A673 (cell line): ENCODE data around the gene IFRD2. TPM values are rescaled to one million over a fixed set of nuclear protein-coding genes. Genes with fewer than 3 reads are reported as not detected.

Source experiments
- BruUV-seq: library from RNA; stranded (reverse); fragments of 400-500 nt; replicated peaks from 2 replicates; lab custom pipeline; 2021; lab: Mats Ljungman, UMichigan
- CTCF ChIA-PET: fragments of 300-600 bp; sonication (Branson Sonifier 250); formaldehyde crosslinking; loops from one replicate; lab custom pipeline; 2022; ENCODE audit warnings: antibody characterized with exemption; lab: Charles Lee
- POLR2A ChIA-PET: fragments of 300-600 bp; sonication (Branson Sonifier 250); formaldehyde crosslinking; loops from one replicate; lab custom pipeline; 2022; ENCODE audit warnings: antibody characterized with exemption; ENCODE audit not compliant: low non-redundant PET; lab: Charles Lee
- DNase-seq: peaks from one replicate; pipeline ENCODE4 v3.0.0-alpha.2; 2015; ENCODE audit warnings: low spot score
- H3K27ac ChIP-seq: fragments of 200-600 bp; sonication (generic); 2 replicates; pipeline ENCODE4 v1.5.1; 2016; ENCODE audit warnings: mixed run types, low read depth, mild to moderate bottlenecking, mixed read lengths, antibody characterized with exemption, low read length; ENCODE audit not compliant: poor library complexity, severe bottlenecking
- H3K27me3 ChIP-seq: fragments of 200-600 bp; sonication (generic); replicated peaks from 2 replicates; pipeline ENCODE4 v1.6.1; 2017; ENCODE audit warnings: mixed run types, low read depth, mild to moderate bottlenecking, mixed read lengths, antibody characterized with exemption, low read length; ENCODE audit not compliant: insufficient read depth, poor library complexity
- H3K36me3 ChIP-seq: fragments of 200-600 bp; sonication (generic); 2 replicates; pipeline ENCODE4 v1.6.1; 2016; ENCODE audit warnings: mixed run types, mild to moderate bottlenecking, mixed read lengths, antibody characterized with exemption, low read length; ENCODE audit not compliant: insufficient read depth, poor library complexity, severe bottlenecking
- H3K4me1 ChIP-seq: fragments of 200-600 bp; sonication (generic); 2 replicates; pipeline ENCODE4 v1.6.1; 2017; ENCODE audit warnings: mixed run types, mild to moderate bottlenecking, mixed read lengths, antibody characterized with exemption, low read length; ENCODE audit not compliant: insufficient read depth, poor library complexity, severe bottlenecking
- H3K4me3 ChIP-seq: fragments of 200-600 bp; sonication (generic); 2 replicates; pipeline ENCODE4 v1.5.1; 2016; ENCODE audit warnings: low read depth, mixed run types, mild to moderate bottlenecking, mixed read lengths, low read length; ENCODE audit not compliant: poor library complexity, severe bottlenecking
- H3K9me3 ChIP-seq: fragments of 200-600 bp; sonication (generic); 2 replicates; pipeline ENCODE4 v1.6.1; 2016; ENCODE audit warnings: mixed run types, low read depth, mild to moderate bottlenecking, mixed read lengths, antibody characterized with exemption, low read length; ENCODE audit not compliant: poor library complexity, severe bottlenecking
- EZH2 ChIP-seq: fragments of 200-600 bp; sonication (generic); IDR thresholded peaks from 2 replicates; pipeline ENCODE4 v1.6.1; 2017; ENCODE audit warnings: borderline replicate concordance, low read depth, mild to moderate bottlenecking, mixed read lengths, antibody characterized with exemption, low read length; ENCODE audit not compliant: poor library complexity, severe bottlenecking
- intact Hi-C: fragments of 100-400 bp; cut with micrococcal nuclease; formaldehyde crosslinking; loops from one replicate; pipeline ENCODE4 v1.10.0; 2022; ENCODE audit not compliant: unreplicated experiment
- total RNA-seq: library from RNA; stranded (reverse); gene quantifications from 2 replicates; pipeline ENCODE4 v1.2.3, GENCODE V29; 2021
- TF ChIP-seq, protein P1 (sequence below): fragments of 300-800, 200-600 bp; sonication (generic); conservative IDR thresholded peaks from 2 replicates; pipeline ENCODE4 v1.5.1; 2017; ENCODE audit warnings: low read depth, mild to moderate bottlenecking, antibody characterized with exemption, low read length, moderate library complexity, mixed read lengths

Gene IFRD2
- total RNA-seq, 1 experiment from 2014 or later: 77.4 TPM

DNA sequence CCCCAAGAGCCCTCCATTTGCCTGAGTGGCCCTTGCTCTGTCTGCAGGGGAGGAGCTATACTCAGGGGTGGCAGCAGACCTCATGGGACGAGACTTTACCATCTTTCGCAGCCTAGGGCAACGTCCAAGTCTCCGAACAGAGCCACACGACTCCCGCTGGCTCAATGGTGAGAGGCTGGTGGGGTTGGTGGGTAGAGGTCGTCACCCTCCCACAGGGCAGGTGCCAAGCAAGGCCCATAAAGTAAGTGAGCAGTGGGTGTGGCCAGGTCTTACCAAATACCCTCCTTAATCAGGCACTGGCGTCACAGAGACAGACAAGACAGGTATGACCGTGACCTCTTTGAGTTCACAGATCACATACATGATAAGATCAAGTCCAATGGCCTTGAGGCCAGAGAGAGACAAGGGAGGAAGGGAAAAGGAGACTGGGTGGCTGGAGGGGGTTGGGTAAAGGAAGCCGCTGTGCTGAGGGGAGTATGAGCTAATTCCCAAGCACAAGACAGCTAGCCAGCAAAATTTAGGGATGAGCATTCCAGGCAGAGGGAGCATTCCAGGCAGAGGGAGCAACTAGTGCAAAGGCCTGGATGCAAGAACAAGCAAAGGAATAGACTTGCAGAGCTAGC lies 20.8 kb downstream of the IFRD2 start:
- no peaks in the 10 kb centered on the region for H3K9me3 ChIP-seq
- BruUV-seq: no TSS peak
- CTCF ChIA-PET: no interaction called here
- H3K27ac ChIP-seq: no peak overlapping the region
- TF ChIP-seq, protein P1, sequence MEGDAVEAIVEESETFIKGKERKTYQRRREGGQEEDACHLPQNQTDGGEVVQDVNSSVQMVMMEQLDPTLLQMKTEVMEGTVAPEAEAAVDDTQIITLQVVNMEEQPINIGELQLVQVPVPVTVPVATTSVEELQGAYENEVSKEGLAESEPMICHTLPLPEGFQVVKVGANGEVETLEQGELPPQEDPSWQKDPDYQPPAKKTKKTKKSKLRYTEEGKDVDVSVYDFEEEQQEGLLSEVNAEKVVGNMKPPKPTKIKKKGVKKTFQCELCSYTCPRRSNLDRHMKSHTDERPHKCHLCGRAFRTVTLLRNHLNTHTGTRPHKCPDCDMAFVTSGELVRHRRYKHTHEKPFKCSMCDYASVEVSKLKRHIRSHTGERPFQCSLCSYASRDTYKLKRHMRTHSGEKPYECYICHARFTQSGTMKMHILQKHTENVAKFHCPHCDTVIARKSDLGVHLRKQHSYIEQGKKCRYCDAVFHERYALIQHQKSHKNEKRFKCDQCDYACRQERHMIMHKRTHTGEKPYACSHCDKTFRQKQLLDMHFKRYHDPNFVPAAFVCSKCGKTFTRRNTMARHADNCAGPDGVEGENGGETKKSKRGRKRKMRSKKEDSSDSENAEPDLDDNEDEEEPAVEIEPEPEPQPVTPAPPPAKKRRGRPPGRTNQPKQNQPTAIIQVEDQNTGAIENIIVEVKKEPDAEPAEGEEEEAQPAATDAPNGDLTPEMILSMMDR: no peak
- no peak for TF ChIP-seq EZH2
- H3K4me1 ChIP-seq: peaks cover 6% of the 10 kb centered on the region
- no peak overlapping the region for H3K4me3 ChIP-seq
- POLR2A ChIA-PET: no interaction called here
- H3K36me3 ChIP-seq: no peaks in the 10 kb centered on the region
- no peak for DNase-seq
- intact Hi-C loops: no loop called here
- peaks cover 4% of the 10 kb centered on the region for H3K27me3 ChIP-seq

DNA sequence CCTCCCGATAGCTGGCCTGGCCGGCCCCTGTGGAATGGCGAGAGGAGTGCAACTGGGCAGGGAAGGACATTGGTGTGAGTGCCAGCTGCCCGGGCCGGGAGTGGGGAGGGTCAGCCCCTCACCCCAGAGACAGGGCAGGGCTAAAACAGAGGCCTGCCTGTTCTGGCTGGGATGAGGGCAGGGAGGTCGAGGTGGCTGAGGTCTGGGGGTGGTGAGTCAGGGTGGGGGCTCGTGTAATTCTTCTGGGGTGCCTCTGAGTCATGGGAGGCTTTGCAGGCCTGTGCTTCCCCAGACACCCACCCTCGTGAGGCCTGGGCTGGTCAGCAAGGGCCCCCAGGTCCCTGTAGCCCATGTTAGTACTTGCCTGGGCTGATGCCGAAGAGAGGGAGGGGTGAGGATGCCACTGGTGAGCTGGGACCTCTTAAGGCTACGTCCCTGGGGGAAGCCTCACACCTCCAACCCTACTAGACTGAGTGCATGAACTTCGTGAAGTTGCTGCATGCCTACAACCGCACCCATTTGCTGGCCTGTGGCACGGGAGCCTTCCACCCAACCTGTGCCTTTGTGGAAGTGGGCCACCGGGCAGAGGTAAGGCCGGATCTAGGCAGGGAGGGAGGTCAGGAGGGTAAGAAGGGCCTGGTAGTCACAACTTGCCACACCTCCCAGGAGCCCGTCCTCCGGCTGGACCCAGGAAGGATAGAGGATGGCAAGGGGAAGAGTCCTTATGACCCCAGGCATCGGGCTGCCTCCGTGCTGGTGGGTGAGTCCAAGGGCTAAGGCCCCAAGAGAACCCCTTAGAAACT lies 21.6 kb downstream of the IFRD2 start:
- TF ChIP-seq EZH2: no peak
- TF ChIP-seq, protein P1: no peak
- ChIA-PET POLR2A (no interaction called here), CTCF (no interaction called here)
- H3K27me3 ChIP-seq: peaks cover 4% of the 10 kb centered on the region
- H3K36me3 ChIP-seq: no peaks in the 10 kb centered on the region
- DNase-seq: no peak
- H3K4me1 ChIP-seq: peaks cover 6% of the 10 kb centered on the region
- BruUV-seq: no TSS peak
- no peak overlapping the region for H3K27ac ChIP-seq
- no peak overlapping the region for H3K4me3 ChIP-seq
- intact Hi-C loops: no loop called here
- no peaks in the 10 kb centered on the region for H3K9me3 ChIP-seq

DNA sequence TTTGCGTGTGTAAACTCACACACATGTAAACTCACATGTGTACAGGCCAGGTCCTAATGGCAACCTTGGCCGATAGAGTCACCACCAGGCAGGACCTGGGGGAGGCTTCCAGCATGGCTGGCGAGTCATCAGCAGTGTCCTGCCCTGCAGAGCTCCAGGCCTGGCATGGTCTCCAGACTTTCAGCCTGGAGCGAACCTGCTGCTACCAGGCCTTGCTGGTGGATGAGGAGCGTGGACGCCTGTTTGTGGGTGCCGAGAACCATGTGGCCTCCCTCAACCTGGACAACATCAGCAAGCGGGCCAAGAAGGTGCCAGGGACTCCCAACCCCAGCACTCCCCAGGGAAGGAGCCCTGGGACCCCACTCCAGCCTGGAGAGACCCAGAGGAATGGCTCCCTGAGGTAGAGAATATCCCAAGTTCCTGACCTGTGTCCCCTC lies 22.2 kb downstream of the IFRD2 start:
- H3K4me3 ChIP-seq: no peak overlapping the region
- POLR2A ChIA-PET: no interaction called here
- BruUV-seq: no TSS peak

More for the DNA sequence above, 22.2 kb downstream of the IFRD2 start:
- H3K36me3 ChIP-seq: no peaks in the 10 kb centered on the region
- H3K9me3 ChIP-seq: no peaks in the 10 kb centered on the region
- peaks cover 11% of the 10 kb centered on the region for H3K4me1 ChIP-seq
- intact Hi-C loops: loop anchor here (10.0 kb wide), 1 partner anchor 145 kb away; no protein-coding TSS in a partner anchor
- H3K27ac ChIP-seq: no peak overlapping the region
- TF ChIP-seq, protein P1: no peak
- no peak for TF ChIP-seq EZH2
- H3K27me3 ChIP-seq: peaks cover 4% of the 10 kb centered on the region
- no peak for DNase-seq
- CTCF ChIA-PET: no interaction called here
